Ascending aorta (tissue), 2 donors: Measurements from ENCODE around the gene AGTPBP1. TPM values are rescaled to one million over a fixed set of nuclear protein-coding genes. Genes with fewer than 3 reads are reported as not detected.
"Not testable (repeated sequence)": the region's sequence is repeated elsewhere in the genome, so short reads cannot be mapped to it uniquely, and the experiment has no call there.

ENCODE experiments used
- DNase-seq, 2 donors: peaks; one replicate each; pipeline ENCODE4 v3.0.0-alpha.2; 2019; ENCODE audit warnings: low spot score in 2 of 2
- H3K27ac ChIP-seq, 2 donors: fragments of 200-600 bp; sonication (generic); one replicate each; pipeline ENCODE4 v1.5.1; 2016 to 2017; ENCODE audit warnings: mild to moderate bottlenecking in 1 of 2
- H3K27me3 ChIP-seq: fragments of 200-600 bp; sonication (generic); one replicate; pipeline ENCODE4 v1.5.1; 2017
- H3K36me3 ChIP-seq, 2 donors: fragments of 200-600 bp; sonication (generic); one replicate each; pipeline ENCODE4 v1.5.1; 2016
- H3K4me1 ChIP-seq, 2 donors: fragments of 200-600 bp; sonication (generic); one replicate each; pipeline ENCODE4 v1.5.1; 2016 to 2017; ENCODE audit warnings: mild to moderate bottlenecking in 1 of 2
- H3K4me3 ChIP-seq, 2 donors: fragments of 200-600 bp; sonication (generic); one replicate each; pipeline ENCODE4 v1.5.1; 2016 to 2017; ENCODE audit warnings: mild to moderate bottlenecking in 1 of 2
- H3K9me3 ChIP-seq, 2 donors: fragments of 200-600 bp; sonication (generic); one replicate each; pipeline ENCODE4 v1.5.1; 2016
- CTCF ChIP-seq, 3 experiments: fragments of 200-600 bp in 2 of 3; fragments of 450-650 bp in 1 of 3; sonication (generic) in 2 of 3; IDR thresholded peaks; one replicate each; pipeline ENCODE4 v1.5.1; 2016 to 2019; ENCODE audit warnings: antibody characterized with exemption in 3 of 3, mild to moderate bottlenecking in 1 of 3, moderate library complexity in 1 of 3
- intact Hi-C: fragments of 100-400 bp; cut with DNase I; formaldehyde crosslinking; loops from one replicate; pipeline ENCODE4 v1.15.1; 2023
- total RNA-seq: library from RNA; depleted of rRNA; stranded (reverse); fragments of >200 nt; gene quantifications from one replicate; pipeline ENCODE4 v1.1.0, GENCODE V29; 2016

The AGTPBP1 gene
- total RNA-seq, 1 donor from 2014 or later: 28.3 TPM

- H3K27ac ChIP-seq: no peak overlapping the region
- H3K4me3 ChIP-seq: no peak overlapping the region
- intact Hi-C loops: no loop called here
- H3K9me3 ChIP-seq: no peaks in the 10 kb centered on the region
- DNase-seq: no peak
- peaks cover 0 to 9% of the 10 kb centered on the region in 2 donors for H3K36me3 ChIP-seq
- H3K4me1 ChIP-seq: peaks cover 0 to 6% of the 10 kb centered on the region in 2 donors
- no peaks in the 10 kb centered on the region for H3K27me3 ChIP-seq
- no peak for TF ChIP-seq CTCF (IDR thresholded peaks at IDR 0.05)
Observed at GRCh38 chr9:85727500-85727899, 14.3 kb downstream of the AGTPBP1 start.

DNA sequence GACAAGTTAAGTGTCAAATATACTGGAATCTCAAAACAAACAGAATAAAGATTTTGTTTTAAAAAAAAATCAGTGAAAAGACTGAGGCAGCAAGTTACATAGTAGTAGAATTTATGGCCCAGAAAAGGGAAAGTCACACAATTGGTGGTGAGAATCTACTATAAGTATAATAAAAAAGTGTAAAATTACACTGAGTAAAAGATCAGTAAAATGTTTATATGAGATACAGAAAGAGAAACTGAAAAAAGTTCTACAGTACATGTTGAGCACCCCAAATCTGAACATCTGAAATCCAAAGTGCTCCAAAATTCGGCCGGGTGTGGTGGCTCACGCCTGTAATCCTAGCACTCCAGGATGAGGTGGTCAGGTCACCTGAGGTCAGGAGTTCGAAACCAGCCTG is 15.0 kb downstream of the AGTPBP1 start:
- H3K4me1 ChIP-seq: peaks cover 0 to 6% of the 10 kb centered on the region in 2 donors
- no peak overlapping the region for H3K4me3 ChIP-seq
- no peak for DNase-seq
- intact Hi-C loops: no loop called here
- H3K27me3 ChIP-seq: no peaks in the 10 kb centered on the region
- H3K9me3 ChIP-seq: no peaks in the 10 kb centered on the region
- peaks cover 0 to 9% of the 10 kb centered on the region in 2 donors for H3K36me3 ChIP-seq
- no peak for TF ChIP-seq CTCF (IDR thresholded peaks at IDR 0.05)
- H3K27ac ChIP-seq: no peak overlapping the region

GRCh38 chr9:85723215-85723614 is 18.5 kb downstream of the AGTPBP1 start:
- intact Hi-C loops: no loop called here
- Histone ChIP-seq H3K27ac (no peak overlapping the region), H3K9me3 (no peaks in the 10 kb centered on the region), H3K27me3 (no peaks in the 10 kb centered on the region), H3K4me3 (no peak overlapping the region), H3K4me1 (peaks cover 0 to 6% of the 10 kb centered on the region in 2 donors), H3K36me3 (peaks cover 0 to 9% of the 10 kb centered on the region in 2 donors)
- no peak for TF ChIP-seq CTCF (IDR thresholded peaks at IDR 0.05)
- no peak for DNase-seq

- H3K9me3 ChIP-seq, DNase-seq, H3K4me3 ChIP-seq, H3K27me3 ChIP-seq, intact Hi-C loops, H3K27ac ChIP-seq, H3K36me3 ChIP-seq, H3K4me1 ChIP-seq: not testable (repeated sequence)
Observed at GRCh38 chr9:85719411-85719810, 22.3 kb downstream of the AGTPBP1 start.

DNA sequence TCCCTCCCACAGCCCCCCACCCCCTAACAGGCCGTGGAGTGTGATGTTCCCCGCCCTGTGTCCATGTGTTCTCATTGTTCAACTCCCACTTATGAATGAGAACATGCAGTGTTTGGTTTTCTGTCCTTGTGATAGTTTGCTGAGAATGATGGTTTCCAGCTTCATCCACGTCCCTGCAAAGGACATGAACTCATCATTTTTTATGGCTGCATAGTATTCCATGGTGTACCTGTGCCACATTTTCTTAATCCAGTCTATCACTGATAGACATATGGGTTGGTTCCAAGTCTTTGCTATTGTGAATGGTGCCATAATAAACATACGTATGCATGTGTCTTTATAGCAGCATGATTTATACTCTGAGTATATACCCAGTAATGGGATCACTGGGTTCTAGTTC is 23.9 kb downstream of the AGTPBP1 start:
- H3K27me3 ChIP-seq, H3K27ac ChIP-seq, H3K4me3 ChIP-seq, H3K9me3 ChIP-seq, H3K4me1 ChIP-seq, H3K36me3 ChIP-seq, intact Hi-C loops, DNase-seq: not testable (repeated sequence)

GRCh38 chr9:85717220-85717619 is 24.5 kb downstream of the AGTPBP1 start:
- intact Hi-C loops: no loop called here
- Histone ChIP-seq H3K9me3 (no peaks in the 10 kb centered on the region), H3K4me3 (no peak overlapping the region), H3K27ac (no peak overlapping the region), H3K36me3 (no peaks in the 10 kb centered on the region), H3K4me1 (no peaks in the 10 kb centered on the region), H3K27me3 (no peaks in the 10 kb centered on the region)
- DNase-seq: no peak
- TF ChIP-seq CTCF (IDR thresholded peaks at IDR 0.05): no peak
